Skin epidermis (tissue), 12 donors: ENCODE data around the gene XCL1.
"Not testable (repeated sequence)": the region's sequence is repeated elsewhere in the genome, so short reads cannot be mapped to it uniquely, and the experiment has no call there.

ENCODE experiments used
- H3K27ac ChIP-seq, 21 experiments: fragments of 200-600 bp; sonication (generic) in 11 of 21; one replicate each; pipeline ENCODE4 v1.5.0; 2020; ENCODE audit warnings: mild to moderate bottlenecking in 3 of 21, inconsistent platforms in 2 of 21, moderate library complexity in 2 of 21
- H3K4me3 ChIP-seq, 7 experiments: fragments of 200-600 bp; sonication (generic) in 2 of 7; one replicate each; pipeline ENCODE4 v1.5.0; 2020; ENCODE audit warnings: inconsistent platforms in 2 of 7, mild to moderate bottlenecking in 2 of 7, moderate library complexity in 1 of 7

XCL1 gene

GRCh38 chr1:168576245-168576688 is at the start of gene XCL1:
Gene XCL1 (plus strand): TSS chr1:168576605. CDS start chr1:168576638, 33 bp downstream.
- H3K4me3 ChIP-seq, H3K27ac ChIP-seq: not testable (repeated sequence)

- Histone ChIP-seq H3K27ac (no peak overlapping the region), H3K4me3 (no peak overlapping the region)
Observed at GRCh38 chr1:168529518-168529917, 46.9 kb upstream of the XCL1 start.

- H3K27ac ChIP-seq = peak overlapping the region in 1 of 21 experiments; percentile 44
- H3K4me3 ChIP-seq = no peak overlapping the region
Observed at GRCh38 chr1:168531615-168532345, 44.6 kb upstream of the XCL1 start.

GRCh38 chr1:168535536-168535935 is 40.9 kb upstream of the XCL1 start:
- Histone ChIP-seq H3K4me3 (no peak overlapping the region), H3K27ac (peak overlapping the region in 6 of 21 experiments; percentile 25 to 78 (median 56))

- H3K4me3 ChIP-seq, H3K27ac ChIP-seq: not testable (repeated sequence)
Observed at GRCh38 chr1:168540798-168541197, 35.6 kb upstream of the XCL1 start.

GRCh38 chr1:168542978-168543377 is 33.4 kb upstream of the XCL1 start:
- peak overlapping the region in 1 of 21 experiments; percentile 33 for H3K27ac ChIP-seq
- not testable (repeated sequence) for H3K4me3 ChIP-seq

- H3K4me3 ChIP-seq = not testable (repeated sequence)
- peak within 1 kb of the TSS in 2 of 21 experiments; percentile 8 to 58 for H3K27ac ChIP-seq
Observed at GRCh38 chr1:168543840-168544498, 32.4 kb upstream of the XCL1 start, which contains the start of gene XCL2. Gene XCL2 (minus strand): TSS chr1:168543997. CDS start chr1:168543964, 33 bp downstream.

- H3K27ac ChIP-seq, H3K4me3 ChIP-seq: not testable (repeated sequence)
Observed at GRCh38 chr1:168545678-168546552, 30.5 kb upstream of the XCL1 start.

GRCh38 chr1:168546553-168546895 is 29.9 kb upstream of the XCL1 start:
- H3K4me3 ChIP-seq = not testable (repeated sequence)

GRCh38 chr1:168550971-168551370 is 25.4 kb upstream of the XCL1 start:
- Histone ChIP-seq H3K4me3 (no peak overlapping the region), H3K27ac (no peak overlapping the region)

More at GRCh38 chr1:168546553-168546895, 29.9 kb upstream of the XCL1 start:
- H3K27ac ChIP-seq = not testable (repeated sequence)

- no peak overlapping the region for H3K4me3 ChIP-seq
- H3K27ac ChIP-seq = no peak overlapping the region
Observed at GRCh38 chr1:168551688-168552087, 24.7 kb upstream of the XCL1 start.

GRCh38 chr1:168552961-168553360 is 23.4 kb upstream of the XCL1 start:
- H3K27ac ChIP-seq = no peak overlapping the region

GRCh38 chr1:168553680-168554553 is 22.5 kb upstream of the XCL1 start:
- Histone ChIP-seq H3K4me3 (no peak overlapping the region), H3K27ac (peak overlapping the region in 1 of 21 experiments; percentile 12)

More at GRCh38 chr1:168552961-168553360, 23.4 kb upstream of the XCL1 start:
- H3K4me3 ChIP-seq = no peak overlapping the region

GRCh38 chr1:168554603-168555483 is 21.6 kb upstream of the XCL1 start:
- peak overlapping the region in 1 of 21 experiments; percentile 12 for H3K27ac ChIP-seq

GRCh38 chr1:168555508-168556046 is 20.8 kb upstream of the XCL1 start:
- no peak overlapping the region for H3K4me3 ChIP-seq

More at GRCh38 chr1:168554603-168555483, 21.6 kb upstream of the XCL1 start:
- no peak overlapping the region for H3K4me3 ChIP-seq

GRCh38 chr1:168556647-168557046 is 19.8 kb upstream of the XCL1 start:
- Histone ChIP-seq H3K4me3 (no peak overlapping the region), H3K27ac (peak overlapping the region in 2 of 21 experiments; percentile 25 to 42)

More at GRCh38 chr1:168555508-168556046, 20.8 kb upstream of the XCL1 start:
- peak overlapping the region in 1 of 21 experiments; percentile 2 for H3K27ac ChIP-seq

GRCh38 chr1:168560370-168560769 is 16.0 kb upstream of the XCL1 start:
- Histone ChIP-seq H3K4me3 (no peak overlapping the region), H3K27ac (no peak overlapping the region)

GRCh38 chr1:168561989-168562388 is 14.4 kb upstream of the XCL1 start:
- H3K4me3 ChIP-seq = no peak overlapping the region
- no peak overlapping the region for H3K27ac ChIP-seq
